Ecto neural progenitor cell (in vitro differentiated cells): ENCODE data around the gene SLC7A8.

Source experiments
- DNase-seq: peaks from one replicate; pipeline ENCODE4 v3.0.0-alpha.2; 2018; ENCODE audit warnings: low spot score

Gene SLC7A8

DNA sequence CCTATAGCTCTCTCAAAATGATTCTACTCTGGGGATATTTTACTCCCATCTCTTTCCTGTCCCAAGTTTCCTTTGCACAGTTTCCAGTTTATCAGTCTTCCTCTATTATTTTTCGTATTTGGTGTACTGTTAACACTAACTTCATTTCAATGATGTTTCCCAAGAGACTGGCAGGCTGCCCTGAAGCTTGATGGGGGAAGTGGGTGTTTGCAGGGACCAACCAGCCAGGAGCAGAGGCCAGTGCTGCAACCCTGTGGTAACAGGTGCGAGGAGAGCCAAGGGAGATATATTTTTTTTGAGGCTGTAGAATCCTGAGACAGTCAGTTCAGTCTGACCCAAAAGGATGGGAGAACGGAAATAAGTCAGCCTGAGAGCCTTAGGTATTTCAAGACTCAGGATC is 52.6 kb downstream of the SLC7A8 start:
- DNase-seq, result no peak

GRCh38 chr14:23129759-23130316 is 53.6 kb downstream of the SLC7A8 start:
- no peak for DNase-seq

DNA sequence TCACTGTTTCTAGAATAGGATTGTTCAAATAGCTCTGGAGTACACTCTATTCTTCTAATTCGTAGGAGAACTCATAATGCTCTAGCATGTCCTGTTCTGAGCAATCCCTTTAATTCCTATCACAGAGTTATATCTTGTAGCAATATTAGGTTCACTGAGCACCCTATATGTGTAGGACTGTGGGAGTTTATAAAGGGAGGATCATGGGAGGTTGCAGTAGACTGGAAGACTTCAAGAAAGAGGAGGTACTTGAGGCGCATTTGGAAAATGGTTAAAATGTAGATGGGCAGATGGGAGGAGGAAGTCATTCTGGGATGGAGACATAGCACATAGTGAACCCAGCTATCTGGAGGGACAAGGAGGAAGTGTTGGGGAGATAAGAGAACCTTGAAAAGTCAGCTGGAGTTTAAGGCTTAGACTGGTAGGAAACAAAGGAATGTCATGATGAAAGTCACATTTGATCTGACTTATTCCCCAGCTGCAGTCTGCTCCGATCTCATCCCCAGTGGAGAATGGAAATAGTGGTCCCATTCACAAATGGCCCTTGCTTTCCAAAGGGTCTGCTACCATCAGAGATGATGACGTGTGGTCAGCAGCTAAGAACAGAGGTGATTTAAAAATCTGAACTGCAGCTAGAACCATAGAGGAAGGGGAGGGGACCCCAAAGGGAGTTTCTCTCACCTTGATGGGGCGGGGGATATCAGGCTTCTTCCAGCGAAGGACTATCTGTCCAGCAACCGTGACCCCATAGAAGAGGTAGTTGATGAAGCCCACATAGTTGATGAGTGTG is 54.3 kb downstream of the SLC7A8 start:
- DNase-seq, result no peak

DNA sequence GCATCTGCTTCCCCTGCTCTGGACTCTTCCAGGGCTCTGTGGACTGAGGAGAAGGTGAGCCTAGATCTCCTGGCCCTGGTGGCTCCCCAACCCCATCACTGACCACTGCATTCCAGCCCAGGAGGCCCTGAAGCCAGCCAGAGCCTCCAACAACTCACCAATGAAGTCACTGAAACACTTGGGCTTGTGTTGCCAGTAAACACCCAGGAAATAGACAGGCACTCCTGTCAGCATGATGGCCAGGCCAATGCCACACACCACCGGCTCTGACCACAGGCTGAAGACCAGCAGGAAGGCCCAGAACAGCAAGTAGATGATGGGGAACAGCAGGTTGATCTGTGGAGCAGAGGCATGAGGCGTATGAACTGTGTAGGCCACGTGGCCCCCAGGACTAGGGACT is 55.6 kb downstream of the SLC7A8 start:
- DNase-seq, result no peak

- no peak for DNase-seq
These were observed 56.7 kb downstream of the SLC7A8 start for GRCh38 chr14:23126548-23127278.

GRCh38 chr14:23125933-23126524 is 57.4 kb downstream of the SLC7A8 start:
- DNase-seq, result no peak

DNA sequence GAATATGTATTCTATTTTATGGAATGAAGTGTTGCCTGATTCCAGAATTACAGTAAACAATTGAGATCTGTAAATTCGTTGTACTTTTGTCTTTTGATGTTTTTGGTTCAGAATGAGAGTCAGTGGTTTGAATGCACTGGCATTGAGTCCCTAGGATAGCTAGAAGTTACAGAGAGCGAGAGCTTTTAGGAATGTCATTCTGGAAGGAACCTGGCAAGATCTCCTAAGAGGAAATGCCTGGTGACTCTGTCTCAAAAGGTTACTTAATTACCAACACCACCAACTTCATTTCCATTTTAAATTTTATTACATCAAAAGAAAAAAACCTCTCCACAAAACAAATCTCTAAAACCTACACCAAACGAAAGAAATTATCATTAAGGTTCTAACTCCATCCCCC is 58.4 kb downstream of the SLC7A8 start:
- DNase-seq, result no peak

DNA sequence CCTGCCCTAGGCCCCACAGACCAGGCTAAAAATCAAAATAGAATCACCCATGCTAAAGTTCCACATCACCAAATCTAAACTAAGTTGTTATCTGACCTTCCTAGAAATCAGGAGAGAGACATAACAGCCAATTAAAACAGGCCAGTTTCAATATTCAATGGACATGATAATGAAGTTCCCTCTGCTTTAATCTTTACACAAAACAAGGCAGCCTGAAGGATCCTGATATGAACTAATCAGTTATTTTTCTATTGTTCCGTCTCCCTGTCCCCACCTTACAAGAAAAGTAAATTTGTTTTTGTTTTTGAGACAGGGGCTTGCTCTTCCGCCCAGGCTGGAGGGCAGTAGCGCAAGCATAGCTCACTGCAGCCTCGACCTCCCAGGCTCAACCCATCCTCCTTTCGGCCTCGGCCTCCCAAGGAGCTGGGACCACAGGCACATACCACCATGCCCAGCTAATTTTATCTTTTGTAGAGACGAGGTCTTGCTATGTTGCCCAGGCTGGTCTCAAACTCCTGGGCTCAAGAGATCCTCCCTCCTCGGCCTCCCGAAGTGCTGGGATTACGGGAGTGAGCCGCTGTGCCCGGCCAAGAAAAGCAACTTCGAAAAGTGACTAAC is 59.0 kb downstream of the SLC7A8 start:
- DNase-seq, result no peak

- DNase-seq, result no peak
These were observed 60.0 kb downstream of the SLC7A8 start for GRCh38 chr14:23123419-23123818.

GRCh38 chr14:23122086-23122485 is 61.4 kb downstream of the SLC7A8 start:
- DNase-seq, result no peak

- peak; percentile 52 for DNase-seq
These were observed 62.1 kb downstream of the SLC7A8 start for GRCh38 chr14:23121361-23121771.

DNA sequence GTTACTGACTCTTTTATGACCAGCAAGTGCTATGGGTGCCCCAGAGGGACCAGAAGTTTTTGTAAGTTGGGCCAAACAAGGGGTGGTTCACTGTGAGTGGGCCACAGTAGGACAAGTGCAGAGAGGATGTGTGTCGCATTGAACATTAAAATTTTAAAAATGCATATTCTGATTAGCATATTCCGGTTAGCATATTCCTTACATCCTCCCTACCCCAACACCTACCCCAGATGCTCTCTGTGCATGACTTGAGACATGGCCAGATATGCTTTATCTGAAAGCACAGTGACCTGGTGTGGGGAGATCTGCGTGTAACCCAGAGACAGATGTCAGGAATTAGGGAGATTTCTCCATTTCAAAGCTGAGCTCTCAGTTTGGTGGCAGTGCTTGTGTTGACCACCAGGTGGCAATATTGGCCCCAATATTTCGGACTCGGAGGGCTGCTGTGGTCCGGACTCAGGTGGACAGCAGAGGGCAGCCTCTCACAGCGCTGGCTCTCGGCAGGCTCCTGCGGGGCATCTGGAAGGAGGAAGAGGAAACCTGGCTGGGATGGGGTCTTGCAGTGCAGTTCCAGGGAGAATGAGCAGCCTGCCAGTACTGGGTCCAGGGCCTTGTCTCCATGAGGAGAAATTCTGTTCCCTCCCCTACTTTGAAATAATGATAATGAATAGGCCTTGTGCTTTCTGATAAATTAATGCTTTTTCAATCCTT is 62.8 kb downstream of the SLC7A8 start:
- DNase-seq, result peak; percentile 94

GRCh38 chr14:23119363-23120327 is 63.8 kb downstream of the SLC7A8 start:
- DNase-seq, result peak; percentile 52

DNA sequence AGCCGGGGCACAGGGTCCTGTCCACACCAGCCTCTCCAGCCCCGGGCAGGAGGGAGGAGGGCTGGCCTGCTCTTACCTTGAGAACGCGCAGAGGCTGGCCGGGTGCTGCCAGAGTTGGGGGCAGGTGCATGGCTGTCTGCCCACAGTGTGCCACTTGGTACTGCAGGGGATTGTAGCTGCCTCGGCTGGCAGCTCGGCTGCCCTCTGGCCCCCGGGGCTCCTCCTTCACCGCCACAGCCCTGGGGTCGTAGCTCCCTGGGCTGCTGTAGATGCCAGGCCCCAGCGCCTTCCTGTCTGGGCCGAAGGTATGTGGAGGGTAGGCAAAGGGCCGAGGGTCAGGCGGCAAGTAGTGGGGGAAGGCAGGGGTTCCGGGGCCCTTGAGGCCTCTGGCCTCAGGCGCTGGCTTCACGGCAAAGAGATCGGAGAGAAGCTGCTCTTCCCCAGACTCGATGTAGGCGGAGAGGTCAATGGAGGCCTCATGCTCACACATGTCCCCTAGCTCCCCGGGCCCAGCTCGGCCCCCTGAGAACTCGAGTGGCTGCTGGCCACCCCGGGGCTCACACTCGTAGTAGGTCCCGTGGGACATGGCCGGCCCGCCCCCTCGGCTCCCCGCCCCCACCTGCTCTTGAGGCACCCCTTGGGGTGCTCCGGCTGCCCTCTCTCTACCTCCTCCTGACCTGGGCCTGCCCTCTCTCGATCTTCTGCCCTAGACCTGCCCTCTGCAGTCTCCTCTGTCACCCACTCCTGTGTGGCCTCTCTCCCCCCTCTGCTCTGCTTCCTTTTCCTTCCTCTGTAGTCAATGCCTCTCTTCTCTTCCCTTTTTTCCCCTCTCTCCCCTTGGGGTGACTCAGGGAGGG is 64.7 kb downstream of the SLC7A8 start, which contains the start of gene CEBPE:
Gene CEBPE, minus strand, starts transcription at position 750 of the 857 bp plus-strand sequence. Its CDS starts 164 bp downstream, at position 586.
- DNase-seq, result peak; percentile 43

GRCh38 chr14:23117371-23118020 is 66.0 kb downstream of the SLC7A8 start:
- no peak for DNase-seq

DNA sequence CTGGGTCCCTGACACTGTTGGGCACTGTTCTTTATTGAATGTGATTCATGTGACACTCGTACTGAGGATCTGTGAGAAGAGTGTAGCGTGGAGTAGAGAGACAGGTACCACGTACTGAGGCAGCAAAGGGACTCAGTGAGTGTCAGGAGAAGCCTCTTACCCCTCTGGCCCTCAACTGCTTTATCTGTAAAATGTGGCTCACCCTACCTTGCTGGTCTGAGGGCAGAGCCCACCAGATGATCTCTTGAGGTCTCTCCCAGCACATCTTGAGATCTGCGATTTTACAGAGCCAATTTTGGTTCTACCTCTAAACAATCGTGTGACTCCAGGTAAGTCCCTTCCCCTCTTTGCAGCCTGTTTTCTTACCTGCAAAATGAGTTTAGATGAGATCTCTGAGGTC is 67.5 kb downstream of the SLC7A8 start:
- no peak for DNase-seq

DNA sequence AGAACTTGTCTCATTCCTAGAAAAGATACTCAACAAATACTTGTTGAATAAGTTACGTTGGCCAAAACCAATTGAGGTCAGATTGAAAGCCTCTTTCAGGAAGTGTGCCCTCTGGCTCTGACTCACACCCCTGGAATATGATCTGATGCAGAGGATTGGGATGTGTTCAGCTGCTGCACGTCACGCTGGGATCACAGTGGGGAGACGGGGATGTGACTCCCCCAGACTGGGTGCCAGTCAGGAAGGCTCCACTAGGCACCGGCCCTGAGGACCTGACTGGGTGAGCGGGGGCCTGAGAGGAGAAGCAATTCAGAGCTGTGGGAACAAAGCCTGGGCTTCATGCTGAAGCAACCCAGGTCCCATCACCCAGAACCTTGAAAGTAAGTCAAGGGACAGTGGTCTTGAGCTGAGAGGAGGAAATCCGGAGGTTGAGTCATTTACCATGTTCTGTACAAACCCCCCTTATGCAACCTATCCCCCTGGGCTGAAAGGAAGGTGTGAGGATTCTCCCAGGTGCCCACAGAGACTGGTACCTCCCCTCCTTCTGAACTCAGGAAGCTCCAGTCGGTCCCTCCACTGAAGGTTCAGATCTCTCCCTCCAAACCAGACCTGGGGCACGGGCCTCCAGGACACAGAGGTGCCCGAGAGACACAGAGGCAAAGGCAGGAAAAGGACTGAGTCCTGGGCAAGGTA is 68.3 kb downstream of the SLC7A8 start:
- no peak for DNase-seq

DNA sequence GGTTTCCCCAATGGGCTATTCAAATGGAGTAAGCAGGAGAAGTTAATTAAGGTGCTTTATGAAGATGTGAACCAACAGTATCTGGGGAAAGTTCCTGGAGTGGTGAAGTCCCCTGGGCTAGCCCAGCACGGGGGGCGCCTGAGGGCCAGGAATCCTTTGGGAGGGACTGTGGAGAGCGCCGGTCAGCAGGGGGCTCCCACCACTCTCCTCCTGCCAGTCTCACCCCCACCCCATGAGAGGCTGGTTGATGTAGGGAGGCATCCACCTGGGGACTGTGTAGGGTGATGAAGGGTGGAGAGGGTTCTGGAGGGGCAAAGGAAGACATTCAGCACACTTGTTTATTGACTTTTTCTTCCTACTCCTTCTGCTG is 68.8 kb downstream of the SLC7A8 start:
- no peak for DNase-seq
